Endodermal cell (in vitro differentiated cells): ENCODE results near the gene TESPA1. TPM values are rescaled to one million over a fixed set of nuclear protein-coding genes. Genes with fewer than 3 reads are reported as not detected.

ENCODE experiments used
- DNase-seq: peaks from one replicate; pipeline ENCODE4 v3.0.0-alpha.2; 2017
- H3K27ac ChIP-seq: 2 replicates; pipeline ENCODE4 v1.5.1; 2013; ENCODE audit warnings: mild to moderate bottlenecking, low read depth, low read length, moderate library complexity
- H3K27me3 ChIP-seq: 2 replicates; pipeline ENCODE4 v1.6.1; 2013; ENCODE audit warnings: mild to moderate bottlenecking, low read length, moderate library complexity; ENCODE audit not compliant: insufficient read depth, control insufficient read depth, poor library complexity, severe bottlenecking
- H3K36me3 ChIP-seq: 2 replicates; pipeline ENCODE4 v1.7.0; 2013; ENCODE audit warnings: mild to moderate bottlenecking, low read length, moderate library complexity; ENCODE audit not compliant: control insufficient read depth, insufficient read depth
- H3K4me1 ChIP-seq: one replicate; pipeline ENCODE4 v1.7.0; 2013; ENCODE audit warnings: low read length; ENCODE audit not compliant: control insufficient read depth, insufficient read depth
- H3K4me3 ChIP-seq: 2 replicates; pipeline ENCODE4 v1.5.1; 2013; ENCODE audit warnings: mild to moderate bottlenecking, low read length, moderate library complexity
- H3K9ac ChIP-seq: 2 replicates; pipeline ENCODE4 v1.6.1; 2013; ENCODE audit warnings: mild to moderate bottlenecking, low read length, moderate library complexity; ENCODE audit not compliant: poor library complexity, severe bottlenecking; ENCODE audit errors: extremely low read depth
- H3K9me3 ChIP-seq: 2 replicates; pipeline ENCODE4 v1.6.1; 2013; ENCODE audit warnings: mild to moderate bottlenecking, low read length, moderate library complexity; ENCODE audit not compliant: control insufficient read depth
- H3K27ac Mint-ChIP-seq: 2 replicates; pipeline ENCODE4 v1.8.0; 2020; ENCODE audit warnings: mixed read lengths
- H3K27me3 Mint-ChIP-seq: 2 replicates; pipeline ENCODE4 v1.8.0; 2021; ENCODE audit warnings: mild to moderate bottlenecking, mixed read lengths; ENCODE audit not compliant: insufficient read depth
- H3K36me3 Mint-ChIP-seq: 2 replicates; pipeline ENCODE4 v1.8.0; 2020; ENCODE audit warnings: low read depth, mixed read lengths
- H3K4me1 Mint-ChIP-seq: 2 replicates; pipeline ENCODE4 v1.8.0; 2020; ENCODE audit warnings: mixed read lengths
- H3K4me3 Mint-ChIP-seq: 2 replicates; pipeline ENCODE4 v1.8.0; 2020; ENCODE audit warnings: mild to moderate bottlenecking, moderate library complexity, mixed read lengths
- H3K9me3 Mint-ChIP-seq: 2 replicates; pipeline ENCODE4 v1.8.0; 2020; ENCODE audit warnings: mild to moderate bottlenecking, mixed read lengths
- WGBS, 2 experiments: methylation state at CpG; one replicate each; pipeline versions ENCODE4 v1.1.5 to v1.1.7; 2013; ENCODE audit warnings: missing lambda C conversion rate in 2 of 2, mixed read lengths in 1 of 2; ENCODE audit not compliant: insufficient coverage in 1 of 2, insufficient read length in 1 of 2; 5-methylcytosine and 5-hydroxymethylcytosine counted together
- total RNA-seq, 2 donors: library from RNA; stranded (reverse); fragmentation: NEBNext Ultra II Directional in 1 of 2; extraction: Animal tissue kit (Norgen Biotek cat#: 25700) in 1 of 2; gene quantifications; 2 replicates in 1 of 2; 3 replicates in 1 of 2; pipeline ENCODE4 v1.2.1, GENCODE V29; 2021
- TF ChIP-seq, protein P1 (sequence below): fragments of 200-600 bp; sonication (generic); conservative IDR thresholded peaks from 2 replicates; pipeline ENCODE4 v1.5.0; 2021; ENCODE audit warnings: antibody characterized with exemption, mild to moderate bottlenecking

TESPA1 gene
- total RNA-seq, 2 donors from 2014 or later: not detected

DNA sequence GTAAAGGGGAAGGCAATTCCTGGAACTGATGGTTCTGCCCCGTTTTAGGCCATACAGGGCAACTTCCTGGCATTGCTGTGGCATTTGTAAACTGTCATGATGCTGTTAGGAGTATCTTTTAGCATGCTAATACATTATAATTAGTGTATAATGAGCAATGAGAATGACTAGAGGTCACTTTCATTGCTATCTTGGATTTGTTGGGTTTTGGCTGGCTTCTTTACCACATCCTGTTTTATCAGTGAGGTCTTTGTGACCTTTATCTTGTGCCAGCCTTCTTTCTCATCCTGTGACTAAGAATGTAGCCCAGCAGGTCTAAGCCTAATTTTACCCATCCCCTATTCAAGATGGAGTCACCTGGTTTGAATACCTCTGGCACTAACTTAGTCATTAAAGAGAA lies 51.2 kb downstream of the TESPA1 start:
- no peak overlapping the region for H3K4me3 Mint-ChIP-seq
- Histone ChIP-seq H3K4me1 (peaks cover 8% of the 10 kb centered on the region), H3K9me3 (peaks cover 60% of the 10 kb centered on the region), H3K36me3 (peaks cover 51% of the 10 kb centered on the region), H3K27ac (no peak overlapping the region), H3K4me3 (peak overlapping the region; percentile 53), H3K9ac (no peak overlapping the region), H3K27me3 (no peaks in the 10 kb centered on the region)
- H3K36me3 Mint-ChIP-seq: peaks cover 61% of the 10 kb centered on the region
- no peak for DNase-seq
- no peaks in the 10 kb centered on the region for H3K27me3 Mint-ChIP-seq
- peaks cover 41% of the 10 kb centered on the region for H3K9me3 Mint-ChIP-seq
- TF ChIP-seq, protein P1, sequence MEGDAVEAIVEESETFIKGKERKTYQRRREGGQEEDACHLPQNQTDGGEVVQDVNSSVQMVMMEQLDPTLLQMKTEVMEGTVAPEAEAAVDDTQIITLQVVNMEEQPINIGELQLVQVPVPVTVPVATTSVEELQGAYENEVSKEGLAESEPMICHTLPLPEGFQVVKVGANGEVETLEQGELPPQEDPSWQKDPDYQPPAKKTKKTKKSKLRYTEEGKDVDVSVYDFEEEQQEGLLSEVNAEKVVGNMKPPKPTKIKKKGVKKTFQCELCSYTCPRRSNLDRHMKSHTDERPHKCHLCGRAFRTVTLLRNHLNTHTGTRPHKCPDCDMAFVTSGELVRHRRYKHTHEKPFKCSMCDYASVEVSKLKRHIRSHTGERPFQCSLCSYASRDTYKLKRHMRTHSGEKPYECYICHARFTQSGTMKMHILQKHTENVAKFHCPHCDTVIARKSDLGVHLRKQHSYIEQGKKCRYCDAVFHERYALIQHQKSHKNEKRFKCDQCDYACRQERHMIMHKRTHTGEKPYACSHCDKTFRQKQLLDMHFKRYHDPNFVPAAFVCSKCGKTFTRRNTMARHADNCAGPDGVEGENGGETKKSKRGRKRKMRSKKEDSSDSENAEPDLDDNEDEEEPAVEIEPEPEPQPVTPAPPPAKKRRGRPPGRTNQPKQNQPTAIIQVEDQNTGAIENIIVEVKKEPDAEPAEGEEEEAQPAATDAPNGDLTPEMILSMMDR: no peak
- H3K4me1 Mint-ChIP-seq: no peaks in the 10 kb centered on the region
- 92% methylated on average over 1 of the region's 1 CpG; no CpG with 5 or more reads in 1 of the 2 experiments for WGBS, 2 experiments
- no peak overlapping the region for H3K27ac Mint-ChIP-seq

- H3K9me3 ChIP-seq: peaks cover 66% of the 10 kb centered on the region
- H3K9ac ChIP-seq: no peak overlapping the region
- TF ChIP-seq, protein P1: no peak
- no peaks in the 10 kb centered on the region for H3K27me3 Mint-ChIP-seq
- no peak overlapping the region for H3K27ac Mint-ChIP-seq
- H3K36me3 ChIP-seq: peaks cover 51% of the 10 kb centered on the region
- H3K36me3 Mint-ChIP-seq: peaks cover 58% of the 10 kb centered on the region
- H3K4me3 ChIP-seq: peak overlapping the region; percentile 53
- peaks cover 46% of the 10 kb centered on the region for H3K9me3 Mint-ChIP-seq
- H3K4me1 Mint-ChIP-seq: no peaks in the 10 kb centered on the region
- DNase-seq: no peak
- peaks cover 8% of the 10 kb centered on the region for H3K4me1 ChIP-seq
- H3K4me3 Mint-ChIP-seq: no peak overlapping the region
- H3K27ac ChIP-seq: no peak overlapping the region
- H3K27me3 ChIP-seq: no peaks in the 10 kb centered on the region
- WGBS, 2 experiments: 83 to 90% methylated on average over 2 of the region's 2 CpGs
Observed at GRCh38 chr12:54932691-54933090, 51.9 kb downstream of the TESPA1 start.

DNA sequence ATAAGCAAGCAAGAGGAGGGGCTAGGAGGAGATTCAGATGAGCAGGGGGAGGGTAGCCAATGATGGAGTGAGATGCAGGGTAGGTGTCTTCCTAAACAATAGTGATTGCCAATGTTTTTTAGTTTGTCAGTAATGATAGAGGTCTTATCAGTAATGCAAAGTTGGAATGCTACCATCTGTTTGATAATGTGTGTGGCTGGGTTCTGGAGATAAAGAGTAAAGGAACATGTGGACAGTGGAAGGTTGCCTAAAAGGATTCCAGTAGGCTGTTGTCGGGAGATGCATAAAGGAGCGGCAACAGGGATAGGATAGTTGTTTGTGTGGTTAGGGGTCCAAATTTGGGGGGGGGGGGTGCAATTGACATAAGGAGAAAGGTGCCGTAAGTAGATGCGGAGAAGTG lies 52.5 kb downstream of the TESPA1 start:
- no peaks in the 10 kb centered on the region for H3K27me3 ChIP-seq
- no peak overlapping the region for H3K27ac ChIP-seq
- H3K36me3 Mint-ChIP-seq: peaks cover 65% of the 10 kb centered on the region
- peaks cover 72% of the 10 kb centered on the region for H3K9me3 ChIP-seq
- H3K9ac ChIP-seq: no peak overlapping the region
- peaks cover 8% of the 10 kb centered on the region for H3K4me1 ChIP-seq
- 96 to 100% methylated on average over 1 to 4 of the region's 4 CpGs for WGBS, 2 experiments
- no peaks in the 10 kb centered on the region for H3K27me3 Mint-ChIP-seq
- H3K27ac Mint-ChIP-seq: no peak overlapping the region
- H3K4me1 Mint-ChIP-seq: no peaks in the 10 kb centered on the region
- peaks cover 53% of the 10 kb centered on the region for H3K9me3 Mint-ChIP-seq
- peak overlapping the region; percentile 53 for H3K4me3 ChIP-seq
- H3K4me3 Mint-ChIP-seq: no peak overlapping the region
- peaks cover 54% of the 10 kb centered on the region for H3K36me3 ChIP-seq
- DNase-seq: no peak
- TF ChIP-seq, protein P1: no peak
